Measurements from ENCODE around the gene NCOA1.
"Not testable (repeated sequence)": the region's sequence is repeated elsewhere in the genome, so short reads cannot be mapped to it uniquely, and the experiment has no call there.

NCOA1 gene

GRCh38 chr2:24477229-24477628 is 13.8 kb upstream of the NCOA1 start:
- no peak for DNase-seq

GRCh38 chr2:24478243-24478642 is 12.8 kb upstream of the NCOA1 start:
- no peak for DNase-seq

GRCh38 chr2:24480245-24480644 is 10.8 kb upstream of the NCOA1 start:
- DNase-seq: no peak

GRCh38 chr2:24482251-24482971 is 8.6 kb upstream of the NCOA1 start:
- DNase-seq: no peak

- DNase-seq: no peak
These were observed 8.1 kb upstream of the NCOA1 start for GRCh38 chr2:24482972-24483300.

- not testable (repeated sequence) for DNase-seq
These were observed 6.4 kb upstream of the NCOA1 start for GRCh38 chr2:24484677-24485076.

- no peak for DNase-seq
These were observed 5.9 kb upstream of the NCOA1 start for GRCh38 chr2:24485197-24485596.

GRCh38 chr2:24486636-24487205 is 4.3 kb upstream of the NCOA1 start:
- DNase-seq: no peak

- no peak for DNase-seq
These were observed 1.4 kb upstream of the NCOA1 start for GRCh38 chr2:24489465-24490180.

- DNase-seq: no peak
These were observed 819 bp upstream of the NCOA1 start for GRCh38 chr2:24490181-24490689.

GRCh38 chr2:24491542-24492420 is 727 bp downstream of the NCOA1 start:
- peak; percentile 51 for DNase-seq

GRCh38 chr2:24492421-24493279 is 1.6 kb downstream of the NCOA1 start:
- DNase-seq: no peak

GRCh38 chr2:24493713-24494112 is 2.7 kb downstream of the NCOA1 start:
- DNase-seq: no peak

GRCh38 chr2:24494410-24494809 is 3.4 kb downstream of the NCOA1 start:
- DNase-seq: no peak

GRCh38 chr2:24495451-24495850 is 4.4 kb downstream of the NCOA1 start:
- no peak for DNase-seq

- DNase-seq: no peak
These were observed 5.9 kb downstream of the NCOA1 start for GRCh38 chr2:24496959-24497358.

- no peak for DNase-seq
These were observed 6.6 kb downstream of the NCOA1 start for GRCh38 chr2:24497685-24498084.

GRCh38 chr2:24498121-24498520 is 7.1 kb downstream of the NCOA1 start:
- no peak for DNase-seq

GRCh38 chr2:24501813-24502212 is 10.8 kb downstream of the NCOA1 start:
- no peak for DNase-seq

GRCh38 chr2:24505534-24506275 is 14.7 kb downstream of the NCOA1 start:
- no peak for DNase-seq

- no peak for DNase-seq
These were observed 16.5 kb downstream of the NCOA1 start for GRCh38 chr2:24507549-24507948.

Measured in stimulated activated CD4-positive, alpha-beta T cell treated with anti-CD3 and anti-CD28 coated beads, Interleukin-1b, Interleukin-23, amount 100 ng/mL, for 48 hours (primary cell).